OCI-M2 (cell line): ENCODE data around the gene UPK2.

ENCODE experiments used
- DNase-seq: peaks from one replicate; lab custom pipeline; 2025; ENCODE audit not compliant: unreplicated experiment; lab: John Stamatoyannopoulos, UW

The UPK2 gene

GRCh38 chr11:118956094-118956846, at the start of gene UPK2:
TSS of gene UPK2 (plus strand) at chr11:118956298. CDS start at chr11:118956351, 53 bp downstream.
- DNase-seq: peak; percentile 23

GRCh38 chr11:118907051-118908042, 48.8 kb upstream of the UPK2 start:
- no peak for DNase-seq

DNA sequence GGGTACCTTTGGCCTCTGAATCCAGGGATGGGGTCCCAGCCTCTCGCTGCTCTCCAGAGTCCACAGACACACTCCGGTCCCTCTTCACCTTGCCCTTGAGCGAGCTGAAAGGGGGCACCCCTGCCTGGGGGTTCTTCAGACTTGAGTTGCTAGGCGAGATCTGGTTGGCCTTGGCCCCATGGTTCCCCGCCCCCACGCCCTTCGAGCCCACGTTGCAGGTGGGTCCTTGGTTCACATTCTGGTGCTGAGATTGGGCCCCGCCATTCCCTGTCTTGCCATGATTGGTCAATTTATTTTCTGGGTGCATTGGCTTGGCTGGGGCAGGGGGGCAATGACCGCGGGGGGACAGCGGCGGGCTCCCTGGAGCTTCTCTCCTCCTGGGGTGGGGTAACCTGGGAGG, 47.8 kb upstream of the UPK2 start:
- no peak for DNase-seq

GRCh38 chr11:118908901-118909618, 47.0 kb upstream of the UPK2 start:
- no peak for DNase-seq

GRCh38 chr11:118909619-118910308, 46.3 kb upstream of the UPK2 start:
- DNase-seq: no peak

DNA sequence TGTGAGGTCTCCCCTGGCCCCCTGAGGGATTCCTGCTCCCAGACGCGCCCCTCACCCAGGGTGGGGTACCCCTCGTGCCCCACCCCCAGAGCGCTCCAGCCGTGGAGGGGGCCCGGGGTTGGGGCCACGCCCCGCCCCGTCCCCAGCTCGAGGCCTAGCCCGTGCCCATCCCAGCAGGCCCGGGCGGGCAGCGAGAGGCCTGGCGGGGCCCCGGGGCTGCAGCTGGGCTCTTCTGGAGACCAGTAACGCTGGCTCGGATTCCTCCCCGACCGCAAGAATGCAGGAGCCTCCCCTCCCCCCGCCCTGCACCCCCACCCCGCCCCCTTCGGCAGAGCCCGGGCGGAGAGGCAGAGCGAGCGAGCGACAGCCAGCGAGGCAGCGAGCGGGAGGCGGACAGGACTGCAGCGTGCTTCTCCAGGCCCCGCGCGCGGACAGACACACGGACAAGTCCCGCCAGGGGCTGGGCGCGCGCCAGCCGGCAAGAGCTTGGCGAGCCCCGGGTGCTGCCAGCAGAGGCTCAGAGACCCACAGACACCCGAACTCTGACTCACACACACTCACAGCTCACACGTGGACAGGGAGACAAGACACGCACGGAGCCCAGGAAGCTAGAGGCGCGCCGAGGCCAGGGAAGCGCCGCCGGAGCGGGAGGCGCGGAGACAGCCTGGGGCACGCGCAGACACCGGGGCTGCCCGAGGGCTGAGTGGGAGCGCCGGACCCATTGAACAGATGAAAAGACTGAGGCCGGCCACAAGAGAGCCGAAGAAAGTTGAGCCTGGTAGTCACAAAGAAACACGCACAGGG, 45.6 kb upstream of the UPK2 start:
- no peak for DNase-seq

DNA sequence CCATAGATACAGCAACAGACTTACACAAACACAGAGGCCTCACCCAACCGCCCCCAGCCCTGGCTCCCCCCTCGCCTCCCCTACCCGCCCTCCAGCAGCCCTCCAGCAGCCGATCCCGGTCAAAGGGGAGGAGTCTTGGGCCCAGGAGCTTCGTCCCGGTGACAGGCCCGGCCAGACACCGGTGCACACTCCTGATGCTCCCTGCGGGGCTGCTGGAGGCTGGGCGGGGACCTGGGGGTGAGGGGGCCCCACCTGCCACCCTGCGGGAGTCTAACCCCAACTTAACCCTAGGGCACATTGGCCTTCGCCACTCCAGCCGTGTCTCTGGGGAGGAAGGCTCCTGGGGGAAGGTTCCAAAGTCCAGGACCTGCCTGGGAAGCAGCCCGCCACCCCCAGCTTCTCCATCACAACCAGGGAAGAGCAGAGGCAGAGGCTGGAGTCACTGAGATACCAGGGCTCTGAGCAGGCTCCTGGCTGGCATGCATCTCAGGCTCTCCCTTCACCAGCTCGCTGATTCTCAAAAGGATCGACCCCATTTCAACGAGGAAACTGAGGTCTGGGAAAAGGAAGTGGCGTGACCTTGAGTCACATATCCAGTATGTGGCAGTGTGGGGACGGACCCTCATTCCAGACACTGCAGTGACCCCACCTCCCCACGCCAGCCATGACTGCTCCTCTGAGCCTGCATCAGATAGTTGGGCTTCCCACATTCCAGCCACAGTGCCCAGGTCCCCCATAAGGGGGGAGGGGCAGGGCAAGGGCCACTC, 44.8 kb upstream of the UPK2 start:
- DNase-seq: no peak

GRCh38 chr11:118911880-118912741, 44.0 kb upstream of the UPK2 start:
- no peak for DNase-seq

DNA sequence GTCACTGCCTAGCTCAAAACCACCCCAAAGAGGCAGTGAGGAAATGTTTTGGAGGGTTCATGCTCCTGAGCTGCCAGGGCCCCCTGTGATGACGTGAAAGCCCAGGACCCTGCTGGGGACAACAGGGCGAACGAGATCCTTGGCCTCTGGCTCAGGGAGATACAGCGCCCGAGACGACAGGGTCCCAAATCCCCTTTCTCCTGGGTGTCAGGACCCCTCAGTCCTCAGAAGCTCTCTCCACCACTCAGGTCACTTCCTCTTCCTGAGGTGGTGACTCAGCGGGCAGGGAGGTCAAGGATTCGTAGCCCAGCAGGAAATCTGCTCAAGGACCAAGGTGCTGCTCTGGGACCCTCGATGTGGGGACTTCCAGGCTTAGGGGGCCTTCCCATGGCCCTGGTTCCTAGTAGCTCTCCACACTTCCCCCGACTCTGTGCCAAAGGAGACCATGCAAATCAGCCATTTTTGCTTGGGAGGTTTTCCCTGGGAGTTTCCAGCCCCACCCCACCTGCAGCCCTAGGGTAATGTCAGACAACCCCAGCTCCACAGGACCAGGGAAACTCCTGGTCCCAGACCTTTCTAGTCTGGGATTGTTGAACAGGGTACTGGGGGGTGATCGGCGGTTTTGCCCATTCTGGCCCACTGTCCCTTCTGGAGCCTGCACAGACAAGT, 43.2 kb upstream of the UPK2 start:
- DNase-seq: no peak

GRCh38 chr11:118913411-118914125, 42.5 kb upstream of the UPK2 start:
- DNase-seq: no peak

DNA sequence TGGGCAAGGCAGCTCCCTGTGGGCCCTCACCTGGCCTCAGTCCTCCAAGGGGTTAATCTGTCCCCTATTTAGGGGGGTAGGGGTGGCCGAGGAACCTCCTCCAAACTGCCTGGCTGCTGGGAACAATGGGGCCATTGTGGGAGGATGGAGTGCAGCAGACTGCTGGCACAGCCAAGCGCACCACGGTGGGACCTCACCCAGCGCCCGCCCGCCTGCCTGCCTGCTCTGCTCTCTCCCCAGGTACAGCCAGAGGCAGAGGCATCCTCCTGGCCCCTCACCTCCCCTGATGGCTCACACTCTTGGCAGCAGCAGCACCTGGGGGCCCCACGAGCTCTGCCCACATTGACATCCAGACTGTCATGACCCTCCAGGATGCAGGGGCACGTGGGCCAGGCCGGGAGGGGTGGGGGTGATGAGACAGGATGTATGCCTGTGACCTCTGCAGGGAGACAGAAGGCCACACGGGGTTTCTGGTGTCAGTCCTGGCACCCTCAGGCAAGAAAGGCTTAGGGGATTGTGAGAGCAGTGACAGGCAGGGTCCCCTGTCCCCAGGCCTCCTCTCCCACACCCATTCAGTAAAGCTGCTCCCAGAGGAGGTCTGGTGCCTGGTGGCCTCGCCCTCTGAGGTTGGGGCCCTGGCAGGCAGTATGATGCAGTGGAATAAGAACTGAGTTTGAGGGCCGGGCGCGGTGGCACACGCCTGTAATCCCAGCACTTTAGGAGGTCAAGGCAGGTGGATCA, 41.8 kb upstream of the UPK2 start:
- no peak for DNase-seq

- DNase-seq: no peak
Observed at GRCh38 chr11:118914987-118915386, 41.1 kb upstream of the UPK2 start.

DNA sequence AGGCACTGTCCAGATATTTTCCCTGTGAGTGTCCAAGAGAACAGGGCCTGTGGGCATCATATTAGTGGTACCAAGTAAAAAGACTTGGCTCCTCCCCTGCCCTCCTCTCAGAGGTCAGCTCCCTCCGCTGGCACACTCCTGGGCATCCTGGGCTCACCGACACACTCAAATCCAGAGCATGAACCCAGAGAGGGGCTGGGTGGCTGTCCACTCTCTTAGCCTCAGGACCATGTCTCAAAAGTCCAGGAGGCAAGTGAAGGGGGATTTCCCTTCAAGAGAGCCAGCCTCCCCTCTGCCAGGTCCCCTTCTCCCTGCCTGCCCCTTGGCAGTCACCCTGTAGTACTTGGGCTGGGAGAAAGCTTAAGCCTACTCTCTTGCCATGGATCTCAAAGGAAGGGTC, 40.7 kb upstream of the UPK2 start:
- no peak for DNase-seq

GRCh38 chr11:118915941-118916841, 39.9 kb upstream of the UPK2 start:
- DNase-seq: no peak

- DNase-seq: no peak
Observed at GRCh38 chr11:118916842-118917388, 39.2 kb upstream of the UPK2 start.
